Endothelial cell of hepatic sinusoid (primary cell): ENCODE results near the gene SPRY4.

Experiments
- in situ Hi-C: cut with HindIII; loops from 2 replicates; pipeline ENCODE4 v1.10.0; 2017; ENCODE audit warnings: low sequenced_read_pairs

Gene SPRY4

DNA sequence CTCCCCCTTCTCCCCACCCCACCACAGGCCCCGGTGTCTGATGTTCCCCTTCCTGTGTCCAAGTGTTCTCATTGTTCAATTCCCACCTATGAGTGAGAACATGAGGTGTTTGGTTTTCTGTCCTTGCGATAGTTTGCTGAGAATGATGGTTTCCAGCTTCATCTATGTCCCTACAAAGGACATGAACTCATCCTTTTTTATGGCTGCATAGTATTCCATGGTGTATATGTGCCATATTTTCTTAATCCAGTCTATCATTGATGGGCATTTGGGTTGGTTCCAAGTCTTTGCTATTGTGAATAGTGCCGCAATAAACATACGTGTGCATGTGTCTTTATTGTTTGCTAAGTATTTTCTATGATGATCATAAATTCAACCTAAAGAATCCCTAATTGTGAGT lies 60.7 kb downstream of the SPRY4 start:
- in situ Hi-C loops, result loop anchor here (5.0 kb wide), 1 partner anchor 47 kb away; no protein-coding TSS in a partner anchor

DNA sequence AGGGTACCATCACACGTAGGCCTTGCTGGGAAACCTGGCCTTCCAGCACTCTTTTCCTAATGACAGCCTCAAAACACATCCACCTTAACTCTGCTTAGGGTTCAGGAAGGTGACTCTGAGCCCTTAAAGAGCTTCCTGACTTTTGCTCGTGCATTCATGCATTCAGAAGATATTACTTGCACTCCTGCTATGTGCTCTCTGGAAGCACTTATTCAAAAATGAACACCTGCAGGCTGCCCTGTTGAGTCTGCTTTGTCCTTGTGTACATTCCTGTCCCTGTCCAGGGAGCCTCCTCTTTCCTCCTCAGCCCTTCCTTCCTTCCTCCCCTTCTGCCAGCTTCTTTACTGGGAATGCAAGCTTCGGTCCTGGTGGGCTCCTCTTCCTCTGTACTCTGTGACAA lies 61.5 kb downstream of the SPRY4 start:
- in situ Hi-C loops, result loop anchor here (5.0 kb wide), 1 partner anchor 46 kb away; no protein-coding TSS in a partner anchor

DNA sequence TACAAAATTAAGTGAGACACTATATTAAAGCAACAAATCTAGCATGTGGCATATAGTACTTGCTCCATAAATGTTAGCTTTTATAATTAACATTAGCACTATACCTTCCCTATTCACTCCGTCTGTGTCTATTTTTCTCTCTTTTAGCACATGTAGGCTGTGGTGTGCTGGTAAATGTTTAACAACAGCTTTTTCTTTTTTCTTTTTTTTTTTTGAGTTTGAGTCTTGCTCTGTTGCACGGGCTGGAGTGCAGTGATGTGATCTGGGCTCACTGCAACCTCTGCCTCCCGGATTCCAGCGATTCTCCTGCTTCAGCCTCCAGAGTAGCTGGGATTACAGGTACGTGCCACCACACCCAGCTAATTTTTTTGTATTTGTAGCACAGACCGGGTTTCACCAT lies 62.1 kb downstream of the SPRY4 start:
- in situ Hi-C loops, result loop anchor here (5.0 kb wide), 1 partner anchor 45 kb away; no protein-coding TSS in a partner anchor
